Ectodermal cell (in vitro differentiated cells): Measurements from ENCODE around the gene HMGCL.
"Not testable (repeated sequence)": the region's sequence is repeated elsewhere in the genome, so short reads cannot be mapped to it uniquely, and the experiment has no call there.

Experiments used
- H3K27ac ChIP-seq: 2 replicates; pipeline ENCODE4 v1.7.0; 2013; ENCODE audit warnings: mild to moderate bottlenecking, low read depth, low read length; ENCODE audit not compliant: insufficient read depth, poor library complexity, severe bottlenecking
- H3K27me3 ChIP-seq: 2 replicates; pipeline ENCODE4 v1.7.0; 2013; ENCODE audit warnings: mild to moderate bottlenecking, low read length; ENCODE audit not compliant: insufficient read depth, control insufficient read depth, poor library complexity, severe bottlenecking
- H3K36me3 ChIP-seq: one replicate; pipeline ENCODE4 v1.7.0; 2013; ENCODE audit warnings: low read length; ENCODE audit not compliant: control insufficient read depth, insufficient read depth
- H3K4me1 ChIP-seq: one replicate; pipeline ENCODE4 v1.7.0; 2013; ENCODE audit warnings: low read length; ENCODE audit not compliant: control insufficient read depth, insufficient read depth
- H3K4me3 ChIP-seq: 2 replicates; pipeline ENCODE4 v1.7.0; 2013; ENCODE audit warnings: low read depth, low read length, control low read depth; ENCODE audit not compliant: insufficient read depth
- H3K9me3 ChIP-seq: 2 replicates; pipeline ENCODE4 v1.7.0; 2013; ENCODE audit warnings: mild to moderate bottlenecking, low read length, moderate library complexity; ENCODE audit not compliant: control insufficient read depth
- WGBS, 2 experiments: methylation state at CpG; one replicate each; pipeline ENCODE4 v1.1.7; 2013; ENCODE audit warnings: missing lambda C conversion rate in 2 of 2; 5-methylcytosine and 5-hydroxymethylcytosine counted together

Gene HMGCL

DNA sequence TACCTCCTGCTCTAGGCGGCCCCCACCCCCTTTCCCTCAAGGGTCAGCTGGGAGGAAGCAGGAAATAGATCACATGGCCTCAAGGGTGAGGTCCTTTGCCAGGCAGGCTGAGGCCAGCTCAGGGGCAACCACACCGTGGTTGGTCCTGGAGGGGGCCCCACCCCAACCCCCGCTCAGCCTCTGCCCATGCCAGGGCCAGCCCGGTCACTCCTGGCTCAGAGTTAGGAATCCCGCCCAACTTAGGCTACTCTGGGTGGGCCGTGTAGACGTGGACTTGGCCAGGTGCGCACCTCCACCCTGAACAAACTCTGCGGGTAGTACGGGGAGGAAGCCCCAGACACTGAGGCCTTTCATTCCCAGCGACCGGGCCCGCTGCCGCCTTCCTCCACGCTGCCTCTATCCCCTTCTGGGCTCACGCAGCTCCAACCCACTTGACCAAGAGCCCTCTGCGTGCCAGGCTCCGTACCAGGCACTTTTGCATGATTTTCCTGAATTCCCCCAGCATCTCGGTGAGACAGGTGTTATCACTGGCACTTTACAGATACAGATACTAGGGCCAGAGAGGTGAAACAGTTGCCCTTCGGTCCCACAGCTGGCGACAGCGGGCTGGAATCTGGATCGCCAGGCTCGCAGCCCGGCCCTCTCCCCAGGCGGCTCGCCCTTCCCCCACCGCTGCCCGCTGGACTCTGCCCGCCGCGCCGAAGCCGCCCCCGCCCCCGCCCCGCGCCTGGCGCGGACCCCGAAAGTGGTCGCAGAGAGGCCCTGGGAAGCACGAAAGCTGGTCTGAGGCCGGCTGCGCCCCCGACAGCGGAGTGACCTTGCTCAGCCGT is 25.4 kb downstream of the HMGCL start:
- H3K36me3 ChIP-seq: no peaks in the 10 kb centered on the region
- peaks cover 15% of the 10 kb centered on the region for H3K4me1 ChIP-seq
- WGBS, 2 experiments: 3 to 4% methylated on average over 48 of the region's 48 CpGs

DNA sequence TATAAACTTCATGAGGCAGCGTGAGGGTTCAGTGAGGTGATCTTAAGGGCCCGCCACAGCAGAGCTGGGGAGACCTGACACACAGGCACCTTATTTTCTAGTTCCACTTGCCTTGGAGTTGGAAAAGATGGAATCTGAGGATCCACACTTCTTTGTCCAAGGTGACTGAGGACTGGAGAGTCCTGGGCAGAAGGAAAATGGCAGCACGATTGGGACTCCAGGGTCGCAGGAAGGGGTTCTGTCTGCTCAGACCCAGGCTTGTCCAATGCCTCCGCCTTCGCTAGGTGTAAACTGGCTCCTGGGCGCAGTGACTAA is 26.0 kb downstream of the HMGCL start:
- Histone ChIP-seq H3K4me3 (peak overlapping the region; percentile 83), H3K27me3 (peaks cover 14% of the 10 kb centered on the region), H3K9me3 (no peaks in the 10 kb centered on the region), H3K27ac (no peak overlapping the region), H3K36me3 (no peaks in the 10 kb centered on the region), H3K4me1 (peaks cover 15% of the 10 kb centered on the region)
- 66 to 67% methylated on average over 7 of the region's 7 CpGs for WGBS, 2 experiments

More for the DNA sequence above, 25.4 kb downstream of the HMGCL start:
- Histone ChIP-seq H3K27me3 (peaks cover 14% of the 10 kb centered on the region), H3K9me3 (no peaks in the 10 kb centered on the region), H3K4me3 (peak overlapping the region; percentile 83), H3K27ac (peak overlapping the region; percentile 26)

DNA sequence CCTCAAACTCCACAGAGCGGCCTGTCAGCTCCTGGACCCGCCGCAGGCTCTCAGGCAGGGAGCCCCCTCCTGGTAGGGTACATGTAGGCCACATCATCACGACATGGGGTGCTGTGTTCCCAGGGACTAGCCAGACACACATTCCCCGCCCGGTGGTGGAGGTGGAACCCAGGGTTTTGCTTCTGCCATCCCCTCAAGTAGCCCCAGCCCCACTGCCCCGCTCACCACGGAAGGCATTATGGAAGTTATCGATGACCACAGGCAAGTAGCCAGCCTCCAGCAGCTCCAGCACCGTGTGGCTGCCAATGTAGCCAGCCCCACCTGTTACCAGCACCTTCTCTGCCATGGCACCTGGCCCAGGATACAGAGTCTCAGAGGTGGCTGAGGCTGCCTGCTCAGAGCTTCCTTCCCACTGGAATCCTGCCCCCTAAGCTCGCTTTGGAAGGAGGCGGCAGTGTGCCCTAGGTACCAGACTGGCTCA is 26.5 kb downstream of the HMGCL start:
- no peak overlapping the region for H3K4me3 ChIP-seq
- WGBS, 2 experiments: 91 to 92% methylated on average over 12 of the region's 12 CpGs
- H3K27me3 ChIP-seq: peaks cover 14% of the 10 kb centered on the region
- no peaks in the 10 kb centered on the region for H3K36me3 ChIP-seq
- peaks cover 15% of the 10 kb centered on the region for H3K4me1 ChIP-seq
- no peak overlapping the region for H3K27ac ChIP-seq
- no peaks in the 10 kb centered on the region for H3K9me3 ChIP-seq

DNA sequence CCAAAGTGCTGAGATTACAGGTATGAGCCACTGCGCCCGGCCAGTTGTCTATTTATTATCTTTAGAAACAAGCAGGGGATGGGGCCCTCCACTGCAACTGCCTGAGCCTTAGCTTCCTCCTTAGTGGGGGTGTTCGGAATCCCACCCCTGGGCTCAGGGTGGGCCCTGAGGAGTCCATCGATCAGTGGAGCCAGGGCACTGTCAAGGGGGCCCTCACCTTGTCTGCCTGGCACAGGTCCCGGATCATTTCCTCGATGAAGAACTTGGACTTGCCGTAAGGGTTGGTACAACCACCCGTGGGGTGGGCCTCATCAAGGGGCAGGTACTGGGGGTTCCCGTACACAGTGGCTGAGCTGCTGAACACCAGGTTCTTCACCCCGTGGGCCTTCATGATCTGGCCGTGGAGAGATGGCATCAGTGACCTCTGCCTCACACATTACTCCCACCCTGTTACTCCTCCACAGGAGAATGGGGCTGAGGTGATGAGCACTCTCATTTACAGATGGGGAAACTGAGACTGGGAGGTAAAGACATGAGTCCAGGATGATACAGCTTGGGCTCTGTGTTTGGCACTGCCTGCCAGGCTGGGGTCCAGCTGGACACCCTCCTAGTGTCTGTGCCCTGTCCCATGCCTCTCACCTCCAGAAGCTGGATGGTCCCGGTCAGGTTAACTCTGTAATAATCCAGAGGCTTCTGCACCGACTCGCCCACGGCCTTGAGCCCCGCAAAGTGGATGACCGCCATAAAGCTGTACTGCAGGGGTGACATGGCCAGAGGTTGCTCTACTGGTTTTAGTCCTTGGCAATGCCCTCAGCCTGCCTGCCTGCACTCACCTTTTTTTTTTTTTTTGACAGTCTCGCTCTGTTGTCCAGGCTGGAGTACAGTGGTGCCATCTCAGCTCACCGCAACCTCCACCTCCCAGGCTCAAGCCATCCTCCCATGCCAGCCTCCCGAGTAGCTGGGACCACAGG is 27.5 kb downstream of the HMGCL start:
- H3K27ac ChIP-seq: no peak overlapping the region
- peaks cover 15% of the 10 kb centered on the region for H3K4me1 ChIP-seq
- peaks cover 14% of the 10 kb centered on the region for H3K27me3 ChIP-seq
- H3K4me3 ChIP-seq: no peak overlapping the region
- no peaks in the 10 kb centered on the region for H3K36me3 ChIP-seq
- 94 to 95% methylated on average over 20 of the region's 20 CpGs for WGBS, 2 experiments
- no peaks in the 10 kb centered on the region for H3K9me3 ChIP-seq

DNA sequence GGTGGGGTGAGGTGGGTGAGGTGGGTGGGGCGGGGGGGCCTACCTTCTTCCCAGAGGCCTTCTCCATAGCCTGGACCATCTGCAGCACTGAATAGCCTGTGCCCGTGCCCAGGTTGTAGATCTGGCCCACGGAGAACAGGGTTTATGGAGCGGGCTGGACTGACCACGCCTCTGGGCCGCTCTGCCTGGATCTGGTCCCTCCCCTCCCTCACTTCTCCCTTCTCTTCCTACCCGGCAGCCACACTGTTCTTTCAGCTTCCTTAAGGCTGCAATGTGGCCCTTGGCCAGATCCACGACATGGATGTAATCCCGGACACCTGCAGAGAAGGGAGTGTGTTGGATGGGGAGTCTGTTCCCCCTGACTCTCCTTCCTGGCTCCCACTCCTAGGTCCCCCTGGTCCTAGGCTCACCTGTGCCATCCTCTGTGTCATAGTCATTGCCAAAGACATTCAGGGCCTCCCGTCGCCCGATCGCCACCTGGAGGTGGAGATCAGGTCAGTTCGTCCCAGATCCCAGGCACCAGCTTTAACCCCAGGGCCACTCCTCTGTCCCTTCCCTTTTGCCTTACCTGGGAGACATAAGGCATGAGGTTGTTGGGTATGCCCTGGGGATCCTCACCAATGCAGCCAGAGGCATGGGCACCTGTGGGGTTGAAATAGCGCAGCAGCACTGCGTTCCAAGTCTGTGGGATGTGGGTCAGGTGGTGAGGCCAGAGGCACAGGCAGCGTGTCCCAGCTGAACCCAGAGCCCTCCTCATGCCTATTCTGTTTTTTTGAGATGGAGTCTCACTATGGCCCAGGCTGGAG is 28.6 kb downstream of the HMGCL start:
- 85 to 86% methylated on average over 17 of the region's 17 CpGs for WGBS, 2 experiments
- H3K27ac ChIP-seq: no peak overlapping the region
- H3K4me1 ChIP-seq: peaks cover 20% of the 10 kb centered on the region
- H3K9me3 ChIP-seq: no peaks in the 10 kb centered on the region
- H3K4me3 ChIP-seq: no peak overlapping the region
- no peaks in the 10 kb centered on the region for H3K36me3 ChIP-seq
- peaks cover 9% of the 10 kb centered on the region for H3K27me3 ChIP-seq

DNA sequence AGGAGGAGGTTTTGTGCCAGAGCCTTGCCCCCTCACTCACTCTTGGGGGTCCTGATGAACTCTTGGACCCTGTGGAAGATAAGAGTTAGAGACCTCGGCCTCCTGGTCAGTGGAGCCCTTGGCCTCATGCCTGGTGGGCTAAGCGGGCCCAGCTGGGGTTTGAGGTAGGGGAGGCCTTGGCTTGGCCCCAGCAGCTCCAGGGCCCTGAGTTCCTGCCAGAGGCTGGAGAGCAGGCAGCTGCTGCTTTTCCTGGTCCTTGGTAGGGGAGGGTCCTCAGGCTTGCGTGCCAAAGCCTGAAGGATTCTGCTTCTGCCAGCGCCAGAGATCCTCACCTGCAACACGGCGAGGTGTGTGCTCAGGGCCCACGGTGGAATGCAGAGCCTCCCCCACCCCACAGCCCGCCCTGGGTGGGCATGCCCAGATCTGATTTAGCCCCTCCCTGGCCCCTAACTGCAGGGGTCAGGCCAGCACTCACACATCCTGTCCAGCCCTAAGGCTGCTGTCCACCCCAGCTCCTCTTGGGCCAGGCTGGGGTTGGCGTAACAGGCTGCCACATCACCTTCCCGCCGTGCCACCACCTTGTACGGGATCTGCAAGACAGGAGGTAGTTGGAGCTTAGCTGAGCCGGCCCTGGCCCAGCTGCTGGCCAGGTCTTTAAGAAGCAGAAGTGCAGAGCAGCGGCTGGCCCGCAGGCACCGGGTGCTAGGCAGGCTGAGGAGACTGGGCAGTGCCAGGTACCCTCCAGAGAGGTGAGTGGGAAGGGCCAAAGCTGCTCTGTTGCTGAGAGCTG is 29.4 kb downstream of the HMGCL start:
- no peaks in the 10 kb centered on the region for H3K36me3 ChIP-seq

DNA sequence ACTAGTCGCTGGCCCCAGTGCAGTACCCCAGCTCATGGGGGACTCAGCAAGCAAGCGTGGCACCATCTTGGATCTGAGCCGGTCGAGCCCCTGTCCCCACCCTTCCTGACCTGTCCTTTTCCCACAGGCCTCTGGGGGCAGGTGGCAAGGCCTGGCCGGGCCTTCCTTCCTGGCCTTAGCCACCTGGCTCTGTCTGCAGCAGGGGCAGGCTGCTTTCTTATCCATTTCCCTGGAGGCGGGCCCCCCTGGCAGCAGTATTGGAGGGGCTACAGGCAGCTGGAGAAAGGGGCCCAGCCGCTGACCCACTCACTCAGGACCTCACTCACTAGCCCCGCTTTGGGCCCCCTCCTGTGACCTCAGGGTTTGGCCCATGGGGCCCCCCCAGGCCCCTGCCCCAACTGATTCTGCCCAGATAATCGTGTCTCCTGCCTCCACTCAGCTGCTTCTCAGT is 30.5 kb downstream of the HMGCL start:
- H3K9me3 ChIP-seq, H3K27ac ChIP-seq, H3K4me3 ChIP-seq, H3K36me3 ChIP-seq, H3K27me3 ChIP-seq: not testable (repeated sequence)
- peaks cover 14% of the 10 kb centered on the region for H3K4me1 ChIP-seq
- 91 to 93% methylated on average over 9 of the region's 9 CpGs for WGBS, 2 experiments

More for the DNA sequence above, 29.4 kb downstream of the HMGCL start:
- H3K27ac ChIP-seq: no peak overlapping the region
- 96 to 97% methylated on average over 16 of the region's 16 CpGs for WGBS, 2 experiments
- peaks cover under 1% of the 10 kb centered on the region for H3K27me3 ChIP-seq
- peaks cover 14% of the 10 kb centered on the region for H3K4me1 ChIP-seq
- no peaks in the 10 kb centered on the region for H3K9me3 ChIP-seq
- no peak overlapping the region for H3K4me3 ChIP-seq

DNA sequence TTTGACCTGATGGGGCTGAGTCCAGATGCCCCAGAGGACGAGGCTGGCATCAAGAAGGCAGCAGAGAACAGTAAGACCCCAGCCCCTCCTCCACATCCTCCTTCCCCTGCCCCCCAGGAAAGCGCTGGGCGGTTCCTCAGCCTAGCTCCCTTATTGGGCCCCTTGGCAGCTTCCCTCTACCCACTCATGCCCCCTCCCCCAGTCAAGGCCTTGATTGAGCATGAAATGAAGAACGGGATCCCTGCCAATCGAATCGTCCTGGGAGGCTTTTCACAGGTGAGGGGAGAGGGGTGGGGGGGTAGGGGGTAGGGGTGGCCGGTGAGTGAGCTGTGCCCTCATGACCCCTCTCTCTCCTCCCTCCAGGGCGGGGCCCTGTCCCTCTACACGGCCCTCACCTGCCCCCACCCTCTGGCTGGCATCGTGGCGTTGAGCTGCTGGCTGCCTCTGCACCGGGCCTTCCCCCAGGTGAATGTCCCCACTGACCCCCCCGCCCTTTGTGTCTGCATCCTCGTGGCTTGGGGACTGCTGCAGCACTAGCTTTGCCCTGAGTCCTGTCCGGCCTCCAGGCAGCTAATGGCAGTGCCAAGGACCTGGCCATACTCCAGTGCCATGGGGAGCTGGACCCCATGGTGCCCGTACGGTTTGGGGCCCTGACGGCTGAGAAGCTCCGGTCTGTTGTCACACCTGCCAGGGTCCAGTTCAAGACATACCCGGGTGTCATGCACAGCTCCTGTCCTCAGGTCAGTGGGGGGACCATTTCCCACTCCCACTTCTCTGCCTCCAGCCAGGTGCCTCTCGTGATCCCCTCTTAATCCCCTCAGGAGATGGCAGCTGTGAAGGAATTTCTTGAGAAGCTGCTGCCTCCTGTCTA is 31.1 kb downstream of the HMGCL start:
- H3K36me3 ChIP-seq: no peaks in the 10 kb centered on the region
- 92 to 94% methylated on average over 17 to 18 of the region's 21 CpGs for WGBS, 2 experiments
- peaks cover 7% of the 10 kb centered on the region for H3K4me1 ChIP-seq
- no peak overlapping the region for H3K27ac ChIP-seq
- H3K27me3 ChIP-seq: no peaks in the 10 kb centered on the region
- H3K4me3 ChIP-seq: no peak overlapping the region
- H3K9me3 ChIP-seq: no peaks in the 10 kb centered on the region
